IMR-90 (cell line): ENCODE measurements around the gene AP1M2. TPM values are rescaled to one million over a fixed set of nuclear protein-coding genes. Genes with fewer than 3 reads are reported as not detected.

Experiments
- ATAC-seq: fragments of 200-7000 bp; cut with Tn5 transposase; 2 replicates; pipeline ENCODE4 v1.9.1; 2020; ENCODE audit warnings: low read depth, mild to moderate bottlenecking, moderate library complexity
- BruUV-seq: library from RNA; stranded (reverse); fragments of 400-500 nt; replicated peaks from 2 replicates; lab custom pipeline; 2021; lab: Mats Ljungman, UMichigan
- CTCF ChIA-PET: fragments of 300-600 bp; formaldehyde crosslinking; extraction: SDS; loops from one replicate; lab custom pipeline; 2021; ENCODE audit warnings: antibody characterized with exemption; lab: Yijun Ruan, JAX
- POLR2A ChIA-PET: fragments of 300-600 bp; sonication (Branson Sonifier 250); formaldehyde crosslinking; loops from one replicate; lab custom pipeline; 2022; ENCODE audit warnings: antibody characterized with exemption; ENCODE audit not compliant: unreplicated experiment; lab: Charles Lee
- DNase-seq: peaks from one replicate; pipeline ENCODE4 v3.0.0; 2013
- H2AFZ ChIP-seq: replicated peaks from 2 replicates; pipeline ENCODE3; 2013; ENCODE audit warnings: low read length, mild to moderate bottlenecking; ENCODE audit not compliant: poor library complexity
- H2AK5ac ChIP-seq: 2 replicates; pipeline ENCODE4 v1.6.1; 2013; ENCODE audit warnings: low read depth, low read length, inconsistent platforms
- H2AK9ac ChIP-seq: replicated peaks from 2 replicates; pipeline ENCODE3; 2013; ENCODE audit warnings: mild to moderate bottlenecking, low read depth, low read length, moderate library complexity; ENCODE audit not compliant: poor library complexity
- H2BK120ac ChIP-seq: 2 replicates; pipeline ENCODE4 v1.6.1; 2013; ENCODE audit warnings: low read depth, low read length, inconsistent platforms
- H2BK15ac ChIP-seq: 3 replicates; pipeline ENCODE4 v1.6.1; 2013; ENCODE audit warnings: low read depth, low read length, inconsistent platforms
- H2BK20ac ChIP-seq: 2 replicates; pipeline ENCODE4 v1.6.1; 2013; ENCODE audit warnings: low read depth, mild to moderate bottlenecking, inconsistent platforms, low read length, moderate library complexity
- H2BK5ac ChIP-seq: 2 replicates; pipeline ENCODE4 v1.6.1; 2013; ENCODE audit warnings: mild to moderate bottlenecking, low read depth, low read length, inconsistent platforms; ENCODE audit not compliant: poor library complexity, severe bottlenecking
- H3K14ac ChIP-seq: replicated peaks from 2 replicates; pipeline ENCODE4 v1.6.1; 2013; ENCODE audit warnings: low read depth, low read length, inconsistent platforms
- H3K18ac ChIP-seq: 2 replicates; pipeline ENCODE4 v1.6.1; 2013; ENCODE audit warnings: low read depth, low read length, control low read depth
- H3K23ac ChIP-seq: 2 replicates; pipeline ENCODE4 v1.6.1; 2013; ENCODE audit warnings: low read depth, low read length, inconsistent platforms
- H3K27ac ChIP-seq: 2 replicates; pipeline ENCODE4 v1.5.1; 2013; ENCODE audit warnings: mild to moderate bottlenecking, control low read depth, low read length; ENCODE audit not compliant: insufficient read depth
- H3K27me3 ChIP-seq: 2 replicates; pipeline ENCODE4 v1.6.1; 2013; ENCODE audit warnings: low read length; ENCODE audit not compliant: control insufficient read depth, insufficient read depth
- H3K36me3 ChIP-seq: 2 replicates; pipeline ENCODE4 v1.6.1; 2013; ENCODE audit warnings: low read length, mixed read lengths; ENCODE audit not compliant: control insufficient read depth, insufficient read depth
- H3K4ac ChIP-seq: 2 replicates; pipeline ENCODE4 v1.6.1; 2013; ENCODE audit warnings: low read depth, low read length, inconsistent platforms
- H3K4me1 ChIP-seq: 2 replicates; pipeline ENCODE4 v1.6.1; 2013; ENCODE audit warnings: low read length, mixed read lengths; ENCODE audit not compliant: control insufficient read depth, insufficient read depth
- H3K4me2 ChIP-seq: 2 replicates; pipeline ENCODE4 v1.6.1; 2013; ENCODE audit warnings: low read depth, mild to moderate bottlenecking, control low read depth, low read length, moderate library complexity
- H3K4me3 ChIP-seq: 2 replicates; pipeline ENCODE4 v1.5.1; 2013; ENCODE audit warnings: low read depth, mild to moderate bottlenecking, control low read depth, low read length, moderate library complexity; ENCODE audit not compliant: insufficient read depth
- H3K56ac ChIP-seq: 2 replicates; pipeline ENCODE4 v1.6.1; 2013; ENCODE audit warnings: low read length, inconsistent platforms; ENCODE audit not compliant: insufficient read depth; ENCODE audit errors: extremely low read depth
- H3K79me1 ChIP-seq, 2 experiments: 2 replicates each; pipeline ENCODE4 v1.6.1; 2013; ENCODE audit warnings: low read length in 2 of 2, inconsistent platforms in 1 of 2, low read depth in 1 of 2
- H3K9ac ChIP-seq: 2 replicates; pipeline ENCODE4 v1.6.1; 2013; ENCODE audit warnings: low read depth, low read length, control low read depth
- H3K9me1 ChIP-seq: 2 replicates; pipeline ENCODE4 v1.6.1; 2013; ENCODE audit warnings: low read length, inconsistent platforms; ENCODE audit not compliant: insufficient read depth
- H3K9me3 ChIP-seq: 2 replicates; pipeline ENCODE4 v1.6.1; 2013; ENCODE audit warnings: low read length; ENCODE audit not compliant: control insufficient read depth, insufficient read depth
- H4K20me1 ChIP-seq: 2 replicates; pipeline ENCODE4 v1.6.1; 2013; ENCODE audit warnings: low read length, inconsistent platforms; ENCODE audit not compliant: insufficient read depth
- H4K5ac ChIP-seq: 2 replicates; pipeline ENCODE4 v1.6.1; 2013; ENCODE audit warnings: mild to moderate bottlenecking, low read depth, low read length, control low read depth
- H4K8ac ChIP-seq, 2 experiments: 2 replicates each; pipeline ENCODE4 v1.6.1; 2013; ENCODE audit warnings: low read depth in 2 of 2, low read length in 2 of 2, control low read depth in 1 of 2, inconsistent platforms in 1 of 2
- H4K91ac ChIP-seq: 2 replicates; pipeline ENCODE4 v1.6.1; 2013; ENCODE audit warnings: low read depth, low read length, inconsistent platforms; ENCODE audit not compliant: insufficient read depth
- CHD1 ChIP-seq: IDR thresholded peaks from 2 replicates; pipeline ENCODE4 v1.6.1; 2012; ENCODE audit warnings: low read depth, low read length, improper control_type of control experiment
- CTCF ChIP-seq: conservative IDR thresholded peaks from 2 replicates; pipeline ENCODE4 v1.5.1; 2012; ENCODE audit warnings: mild to moderate bottlenecking, low read depth, low read length, improper control_type of control experiment
- MAZ ChIP-seq: IDR thresholded peaks from 2 replicates; pipeline ENCODE4 v1.6.1; 2012; ENCODE audit warnings: low read depth, mild to moderate bottlenecking, low read length, improper control_type of control experiment, moderate library complexity, borderline replicate concordance
- MXI1 ChIP-seq: IDR thresholded peaks from 2 replicates; pipeline ENCODE4 v1.6.1; 2012; ENCODE audit warnings: low read depth, mild to moderate bottlenecking, low read length, moderate library complexity, borderline replicate concordance
- POLR2A ChIP-seq: IDR thresholded peaks from 2 replicates; pipeline ENCODE4 v1.6.1; 2012; ENCODE audit warnings: mild to moderate bottlenecking, low read depth, low read length
- RAD21 ChIP-seq: IDR thresholded peaks from 2 replicates; pipeline ENCODE4 v1.6.1; 2012; ENCODE audit warnings: low read length, improper control_type of control experiment
- SMC3 ChIP-seq: fragments of 150-350 bp; IDR thresholded peaks from 2 replicates; pipeline ENCODE4 v1.6.1; 2016; ENCODE audit warnings: low read depth, mild to moderate bottlenecking, antibody characterized with exemption, low read length, moderate library complexity
- USF2 ChIP-seq: fragments of 150-350 bp; IDR thresholded peaks from 2 replicates; pipeline ENCODE4 v1.6.1; 2017; ENCODE audit warnings: mild to moderate bottlenecking, antibody characterized with exemption, low read length, low read depth
- WGBS, 2 experiments: methylation state at CpG; one replicate each; pipeline versions ENCODE4 v1.1.5 to v1.1.7; 2013; ENCODE audit warnings: missing lambda C conversion rate in 2 of 2; ENCODE audit not compliant: insufficient read length in 1 of 2; ENCODE audit errors: extremely low coverage in 2 of 2; 5-methylcytosine and 5-hydroxymethylcytosine counted together
- dilution Hi-C: fragments of 300-500 bp; cut with HindIII; formaldehyde crosslinking; loops from one replicate; pipeline ENCODE4 v1.14.3; 2018; ENCODE audit warnings: low sequenced_read_pairs; ENCODE audit not compliant: unreplicated experiment
- in situ Hi-C: fragments of 300-500 bp; cut with MboI; formaldehyde crosslinking; loops from 3 replicates; pipeline ENCODE4 v1.14.3; 2019; ENCODE audit warnings: low sequenced_read_pairs, inconsistent platforms, mixed read lengths
- intact Hi-C: fragments of 100-400 bp; cut with micrococcal nuclease; formaldehyde crosslinking; loops from 2 replicates; pipeline ENCODE4 v1.10.0; 2022
- polyA plus RNA-seq, 3 experiments: library from polyadenylated mRNA; depleted of rRNA; stranded (reverse); fragments of >200 nt; gene quantifications; 2 replicates each; pipeline ENCODE4 v1.2.3, GENCODE V29; 2012; ENCODE audit warnings: low replicate concordance in 1 of 3
- total RNA-seq: library from RNA; depleted of rRNA; stranded (reverse); fragments of >200 nt; gene quantifications from 2 replicates; pipeline ENCODE4 v1.2.3, GENCODE V29; 2012

AP1M2 gene
- total and polyA plus RNA-seq, 2 of the 4 experiments (the other 2 are of a cell fraction): 0.17 TPM; not detected in 1

GRCh38 chr19:10565028-10565566 lies 22.0 kb downstream of the AP1M2 start:
- Histone ChIP-seq H3K9ac (peak overlapping the region; percentile 66), H2BK20ac (no peak overlapping the region), H2AFZ (peak overlapping the region; percentile 93), H3K9me1 (0 out of 2 replicates have a peak, but pooled peaks cover 4% of the 10 kb centered on the region), H3K27ac (peak overlapping the region; percentile 39; the same call in 1 of the 2 replicates), H3K9me3 (no peaks in the 10 kb centered on the region), H2BK5ac (no peak overlapping the region), H3K18ac (no peak overlapping the region), H3K4me2 (peak overlapping the region; percentile 53), H2BK15ac (no peak overlapping the region), H3K56ac (peak overlapping the region; percentile 8; the same call in 1 of the 2 replicates), H3K4ac (peak overlapping the region; percentile 54), H3K23ac (peak overlapping the region; percentile 73; the same call in 1 of the 2 replicates), H4K5ac (no peak overlapping the region), H3K79me1 (peaks cover 26 to 49% of the 10 kb centered on the region in 2 experiments), H2AK9ac (peak overlapping the region; percentile 94), H4K20me1 (no peaks in the 10 kb centered on the region), H4K8ac (peak overlapping the region; percentile 39 to 80; a peak in 2 of 4 replicates), H3K14ac (peak overlapping the region; percentile 77; the same call in 1 of the 2 replicates), H2BK120ac (no peak overlapping the region; the same call in 1 of the 2 replicates), H4K91ac (0 out of 2 replicates have a peak overlapping the region, but pooled peaks have one; percentile 32), H3K4me3 (peak overlapping the region; percentile 60), H3K36me3 (peaks cover 11% of the 10 kb centered on the region), H3K4me1 (peaks cover 2% of the 10 kb centered on the region), H3K27me3 (no peaks in the 10 kb centered on the region), H2AK5ac (peak overlapping the region; percentile 90)
- intact Hi-C loops (no loop called here), dilution Hi-C loops (no loop called here), in situ Hi-C loops (no loop called here)
- ATAC-seq (0 out of 2 replicates have a peak, but pooled peaks have one; percentile 1), DNase-seq (peak; percentile 21)
- BruUV-seq: no TSS peak
- ChIA-PET POLR2A (no interaction called here), CTCF (no interaction called here)
- peak; percentile 16; the same call in 1 of the 2 replicates for TF ChIP-seq MAZ
- no peak for TF ChIP-seq CHD1
- peak; percentile 83; the same call in 1 of the 2 replicates for TF ChIP-seq MXI1
- peak; percentile 63; the same call in 1 of the 2 replicates for TF ChIP-seq USF2
- peak; percentile 35 for TF ChIP-seq CTCF
- TF ChIP-seq POLR2A: no peak
- TF ChIP-seq RAD21: peak; percentile 34; the same call in 1 of the 2 replicates
- TF ChIP-seq SMC3: no peak
- 16% methylated on average over 7 of the region's 10 CpGs; no CpG with 5 or more reads in 1 of the 2 experiments for WGBS, 2 experiments
